ENCODE results near the gene CCDC51. TPM values are rescaled to one million over a fixed set of nuclear protein-coding genes. Genes with fewer than 3 reads are reported as not detected.

Gene CCDC51
- 20.1 and 24.6 TPM in 2 replicates for total RNA-seq

GRCh38 chr3:48439820-48440589 lies at the start of gene CCDC51, which contains the start of gene TMA7:
Gene CCDC51, minus strand, starts transcription at chr3:48440119. Its CDS starts 4,991 bp downstream, at chr3:48435128.
Gene TMA7, plus strand, starts transcription at chr3:48440257. Its CDS starts 40 bp downstream, at chr3:48440297.

GRCh38 chr3:48446425-48447193 lies 6.7 kb upstream of the CCDC51 start, which contains the start of gene ATRIP:
Gene ATRIP, plus strand, starts transcription at chr3:48446737. Its CDS starts 109 bp downstream, at chr3:48446846.

GRCh38 chr3:48429960-48430707 lies 9.8 kb downstream of the CCDC51 start, which contains the start of gene PLXNB1:
Gene PLXNB1, minus strand, starts transcription at chr3:48430086. Its CDS starts 5,475 bp downstream, at chr3:48424611.

Other genes with a start within 250 kb of the CCDC51 start
- gene CAMP, start 216.6 kb downstream of the CCDC51 start, total RNA-seq, result not detected in 2 replicates
- 5.8 and 8.1 TPM in 2 replicates for gene ZNF589, start 199.0 kb downstream of the CCDC51 start, total RNA-seq
- 23.7 and 28.6 TPM in 2 replicates for gene NME6, start 138.8 kb downstream of the CCDC51 start, total RNA-seq
- gene SPINK8, start 106.5 kb downstream of the CCDC51 start, total RNA-seq, result not detected in 2 replicates
- not detected in 2 replicates for gene FBXW12, start 67.9 kb downstream of the CCDC51 start, total RNA-seq
- gene PLXNB1, start 10.0 kb downstream of the CCDC51 start, total RNA-seq, result 9.0 and 13.3 TPM in 2 replicates
- 194 and 435 TPM in 2 replicates for gene TMA7, start 138 bp upstream of the CCDC51 start, total RNA-seq
- 6.2 and 10.6 TPM in 2 replicates for gene ATRIP, start 6.6 kb upstream of the CCDC51 start, total RNA-seq
- gene SHISA5, start 64.1 kb upstream of the CCDC51 start, total RNA-seq, result 89.6 and 208 TPM in 2 replicates
- gene PFKFB4, start 116.7 kb upstream of the CCDC51 start, total RNA-seq, result 2.9 and 3.0 TPM in 2 replicates
- gene UCN2, start 123.7 kb upstream of the CCDC51 start, total RNA-seq, result not detected in 2 replicates
- 0.76 and 1.9 TPM in 2 replicates for gene COL7A1, start 155.2 kb upstream of the CCDC51 start, total RNA-seq
- 369 and 467 TPM in 2 replicates for gene UQCRC1, start 169.5 kb upstream of the CCDC51 start, total RNA-seq
- gene TMEM89, start 181.7 kb upstream of the CCDC51 start, total RNA-seq, result not detected in 2 replicates
- 12.3 and 30.5 TPM in 2 replicates for gene SLC26A6, start 195.3 kb upstream of the CCDC51 start, total RNA-seq
- under 0.01 and 0.15 TPM in 2 replicates for gene CELSR3, start 222.8 kb upstream of the CCDC51 start, total RNA-seq
- 3.6 and 4.7 TPM in 2 replicates for gene NCKIPSD, start 245.8 kb upstream of the CCDC51 start, total RNA-seq

Measured in epithelial cell of umbilical artery (primary cell).